Stimulated activated CD4-positive, alpha-beta T cell treated with anti-CD3 and anti-CD28 coated beads, Interleukin-12 subunit alpha, Interleukin-12 subunit beta, amount 100 ng/mL, for 4 hours (primary cell): ENCODE measurements around the gene IRF6.
"Not testable (repeated sequence)": the region's sequence is repeated elsewhere in the genome, so short reads cannot be mapped to it uniquely, and the experiment has no call there.

Source experiments
- DNase-seq: peaks from one replicate; pipeline ENCODE4 v3.0.0-alpha.2; 2020

The IRF6 gene

DNA sequence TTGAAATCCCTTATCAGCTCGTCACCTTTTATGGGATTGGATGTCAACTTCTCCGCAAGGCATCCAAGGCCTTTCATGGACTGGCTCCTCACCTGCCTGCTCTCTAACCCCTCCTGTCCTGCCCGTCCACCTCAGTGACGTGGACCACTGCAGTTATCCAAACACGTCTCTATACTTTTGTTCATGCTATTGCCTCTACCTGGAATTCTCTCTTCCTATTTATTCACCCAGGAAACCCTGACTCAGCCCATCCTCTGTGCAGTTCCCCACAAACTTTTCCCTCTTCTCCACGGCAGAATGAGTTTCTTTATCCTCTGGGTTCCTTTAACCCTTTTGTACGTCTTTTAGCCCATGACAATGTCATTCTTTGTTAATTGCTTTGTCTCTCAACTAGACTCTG is 16.8 kb upstream of the IRF6 start:
- DNase-seq, result no peak

DNA sequence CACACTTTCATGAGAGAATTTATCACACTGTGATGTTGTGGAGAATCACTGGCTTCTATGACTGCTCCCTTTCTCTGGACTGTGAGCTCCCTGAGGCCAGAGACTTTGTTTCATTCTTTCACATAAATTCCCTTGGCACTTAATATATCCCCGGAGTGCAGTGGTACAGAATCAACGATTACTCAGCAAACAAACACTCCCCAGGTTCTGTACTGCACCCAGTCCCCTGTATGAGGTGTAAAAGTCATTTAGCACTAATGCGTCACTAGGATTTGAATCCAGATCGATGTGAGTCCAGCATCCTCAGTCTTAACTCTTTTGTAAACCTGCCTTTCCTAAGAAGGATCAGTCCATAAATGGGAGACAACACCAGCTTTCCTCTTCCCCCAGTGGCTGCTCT is 15.0 kb upstream of the IRF6 start:
- DNase-seq, result no peak

- DNase-seq, result no peak
Measured at GRCh38 chr1:209819058-209819457, 13.1 kb upstream of the IRF6 start.

- no peak for DNase-seq
Measured at GRCh38 chr1:209817691-209818090, 11.7 kb upstream of the IRF6 start.

GRCh38 chr1:209816923-209817322 is 11.0 kb upstream of the IRF6 start:
- DNase-seq, result no peak

- DNase-seq, result no peak
Measured at GRCh38 chr1:209815931-209816341, 10.0 kb upstream of the IRF6 start.

DNA sequence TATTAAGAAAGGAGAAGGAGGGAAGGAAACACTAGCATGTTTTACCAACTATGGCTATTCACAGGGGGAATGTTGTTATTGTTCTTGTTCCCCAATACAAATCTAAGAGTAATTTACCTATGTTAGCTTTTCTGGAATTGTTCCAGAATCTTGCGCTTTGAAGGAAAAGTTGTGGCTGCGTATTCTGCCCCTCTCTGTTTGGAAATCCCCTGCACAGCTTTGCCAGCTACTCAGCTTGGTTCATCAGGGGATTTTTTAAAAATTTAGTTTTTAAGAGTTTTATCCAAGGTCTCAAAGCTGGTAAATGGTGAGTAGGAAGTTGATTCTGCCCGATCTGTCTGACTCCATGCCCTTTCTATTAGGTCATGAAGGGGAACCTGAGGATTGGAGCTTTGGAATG is 9.5 kb upstream of the IRF6 start:
- DNase-seq, result no peak

GRCh38 chr1:209813902-209814301 is 8.0 kb upstream of the IRF6 start:
- DNase-seq, result no peak

GRCh38 chr1:209810783-209811182 is 4.8 kb upstream of the IRF6 start:
- DNase-seq, result no peak

DNA sequence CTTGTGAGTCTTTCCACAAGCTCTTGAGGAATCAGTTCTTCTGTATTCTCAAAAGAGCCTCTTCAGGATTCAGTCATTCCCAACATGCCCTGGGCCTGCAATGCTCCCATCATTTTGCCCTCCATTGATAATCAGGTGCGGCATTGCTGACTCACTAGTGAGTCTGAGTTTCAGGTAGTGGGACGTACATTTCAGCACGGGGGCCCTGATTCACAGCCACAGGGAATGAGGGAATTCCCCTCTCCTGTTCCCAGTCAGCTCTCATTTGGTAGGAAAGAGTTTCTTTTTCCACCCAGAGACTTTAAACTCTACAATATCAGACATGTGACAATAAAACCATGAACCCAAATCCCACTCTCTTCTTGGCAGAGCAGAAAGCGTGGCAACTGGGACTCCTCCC is 3.7 kb upstream of the IRF6 start:
- DNase-seq, result no peak

DNA sequence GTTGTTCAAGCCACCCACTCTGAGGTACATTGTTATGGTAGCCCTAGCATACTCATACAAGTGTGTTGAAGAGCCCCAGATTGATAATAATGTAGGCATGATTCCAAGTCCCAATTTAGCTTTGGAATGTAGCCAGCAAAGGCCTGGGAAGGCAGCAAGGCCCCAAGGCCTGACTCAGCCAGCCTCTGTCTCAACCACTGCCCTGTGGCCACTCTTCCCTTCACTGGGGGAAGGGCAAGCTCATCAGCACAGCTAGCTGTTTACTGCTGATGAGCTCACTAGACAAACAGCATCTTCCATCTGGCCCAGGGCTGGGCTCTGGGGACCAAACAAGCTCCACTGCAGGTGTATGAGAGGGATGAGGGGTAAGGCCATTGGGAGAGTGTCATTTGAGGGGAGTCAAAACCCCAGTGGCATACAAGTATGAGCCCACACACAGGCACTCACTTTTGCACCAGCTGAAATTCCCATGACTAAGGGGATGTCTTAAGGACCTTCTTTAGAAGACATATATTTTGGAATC is 2.2 kb upstream of the IRF6 start:
- DNase-seq, result no peak

- DNase-seq, result no peak
Measured at GRCh38 chr1:209807509-209807908, 1.6 kb upstream of the IRF6 start.

GRCh38 chr1:209805341-209805781 is 581 bp downstream of the IRF6 start:
- DNase-seq, result no peak

DNA sequence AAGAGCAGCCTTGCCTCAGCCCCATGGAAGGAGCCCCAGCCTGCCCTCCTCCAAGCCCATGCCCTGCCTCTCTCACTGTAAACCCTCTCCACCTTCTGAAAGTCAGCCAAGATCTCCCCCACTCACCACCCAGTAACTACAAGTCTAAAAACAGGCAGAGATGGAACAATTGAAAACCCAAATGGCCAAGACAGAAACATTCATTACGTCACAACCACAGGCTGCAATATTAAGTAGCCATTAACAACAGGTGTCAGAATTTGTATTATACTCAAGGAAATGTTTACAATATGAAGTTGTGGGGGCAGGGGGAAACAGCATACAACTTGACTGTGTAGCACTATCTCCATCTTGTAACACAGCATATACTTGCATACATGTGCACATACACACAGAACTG is 2.4 kb downstream of the IRF6 start:
- no peak for DNase-seq

DNA sequence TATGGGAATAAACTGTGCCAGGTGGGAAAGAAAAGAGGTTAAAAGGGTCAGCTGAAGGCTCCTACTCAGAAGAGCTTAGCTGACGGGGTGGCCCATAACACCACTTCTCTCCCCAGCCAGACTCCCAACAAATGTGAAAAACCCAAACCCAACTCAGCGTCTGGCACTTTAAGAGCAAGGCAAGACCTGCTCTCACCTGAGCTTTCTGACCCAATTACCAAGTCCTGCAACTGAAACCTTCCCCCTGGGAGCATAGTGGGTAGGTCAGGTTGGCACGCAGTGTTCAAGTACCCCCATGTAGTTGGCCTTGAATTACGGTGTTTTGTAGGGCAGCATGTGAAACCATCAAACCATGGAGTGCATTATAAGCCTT is 3.2 kb downstream of the IRF6 start:
- no peak for DNase-seq

DNA sequence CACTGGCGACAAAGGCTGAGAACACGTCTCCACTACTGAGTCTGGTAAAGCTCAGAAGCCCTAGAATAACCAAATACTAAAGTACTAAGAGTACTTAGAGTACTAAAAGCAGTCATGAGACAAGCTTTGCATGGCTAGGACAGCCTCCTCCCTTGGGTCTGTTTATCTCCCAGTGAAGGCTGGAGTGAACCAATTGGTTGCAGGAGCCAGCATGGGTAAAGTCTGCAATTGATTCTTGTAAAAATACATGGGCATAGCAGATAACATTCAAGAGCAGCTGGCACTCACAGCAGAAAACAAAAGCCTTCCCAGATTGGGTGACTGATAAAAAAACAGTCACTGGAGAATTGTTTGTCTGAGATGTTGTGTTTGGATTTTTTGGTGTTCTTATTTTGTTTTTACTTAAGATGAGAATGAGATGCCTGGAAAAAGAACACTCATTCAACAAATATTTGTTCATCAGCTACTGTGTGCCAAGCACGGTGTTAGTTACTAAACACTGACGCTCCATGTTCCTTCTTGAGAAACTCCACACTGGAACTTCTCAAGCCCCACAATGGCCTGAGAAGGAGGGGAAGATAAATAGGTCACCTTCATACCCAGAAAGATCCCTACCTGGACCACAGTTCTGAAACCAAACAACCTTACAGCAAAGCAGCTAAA is 3.7 kb downstream of the IRF6 start:
- no peak for DNase-seq

- DNase-seq, result no peak
Measured at GRCh38 chr1:209800984-209801834, 4.7 kb downstream of the IRF6 start.

DNA sequence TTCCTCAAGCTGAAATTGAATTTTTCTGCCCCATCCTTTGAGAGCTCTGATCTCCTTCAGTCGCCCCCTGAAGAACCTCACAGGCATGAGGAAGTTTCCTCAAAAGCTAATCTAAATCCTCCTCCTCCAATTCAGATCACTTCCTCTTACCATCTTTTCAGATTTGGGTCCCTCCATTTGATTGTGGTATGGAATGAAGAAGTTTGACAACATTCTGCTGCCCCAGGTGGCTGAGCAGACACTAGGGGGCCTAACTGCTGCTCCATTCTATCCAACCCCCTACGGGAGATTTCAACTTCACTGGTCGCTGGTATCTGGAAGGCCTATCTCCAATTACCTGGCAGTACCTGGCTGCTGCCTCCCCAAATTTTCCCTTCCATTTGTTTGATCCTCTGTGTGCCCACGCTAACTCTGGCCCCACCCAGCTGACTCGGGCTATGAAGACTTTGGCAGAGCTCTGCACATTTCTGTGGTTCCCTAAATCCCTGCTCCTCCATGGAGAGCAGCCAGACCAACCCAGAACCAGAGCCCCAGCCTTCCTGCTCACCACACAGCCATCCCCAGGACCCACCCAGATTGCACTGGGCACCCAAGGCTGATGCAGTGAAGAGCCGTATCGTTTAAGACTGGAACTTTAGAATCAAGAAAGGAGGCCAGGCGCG is 7.8 kb downstream of the IRF6 start:
- DNase-seq, result no peak

DNA sequence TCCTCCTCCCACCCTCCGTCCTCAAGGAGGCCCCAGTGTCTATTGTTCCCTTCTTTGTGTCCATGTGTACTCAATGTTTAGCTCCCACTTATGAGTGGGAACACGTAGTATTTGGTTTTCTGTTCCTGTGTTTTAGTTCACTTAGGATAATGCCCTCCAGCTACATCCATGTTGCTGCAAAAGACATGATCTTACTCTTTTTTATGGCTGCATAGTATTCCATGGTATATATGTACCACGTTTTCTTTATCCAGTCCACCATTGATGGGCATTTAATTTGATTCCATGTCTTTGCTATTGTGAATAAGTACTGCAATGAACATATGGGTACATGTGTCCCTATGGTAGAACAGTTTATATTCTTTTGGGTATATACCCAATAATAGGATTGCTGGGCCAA is 12.2 kb downstream of the IRF6 start:
- not testable (repeated sequence) for DNase-seq

- no peak for DNase-seq
Measured at GRCh38 chr1:209791920-209792319, 14.0 kb downstream of the IRF6 start.

GRCh38 chr1:209790286-209791193 is 15.4 kb downstream of the IRF6 start:
- no peak for DNase-seq

- DNase-seq, result no peak
Measured at GRCh38 chr1:209789245-209789644, 16.7 kb downstream of the IRF6 start.

- no peak for DNase-seq
Measured at GRCh38 chr1:209787551-209787950, 18.4 kb downstream of the IRF6 start.
